ENCODE results near the gene EXD3. TPM values are rescaled to one million over a fixed set of nuclear protein-coding genes. Genes with fewer than 3 reads are reported as not detected.

Gene EXD3
- total RNA-seq, 1 donor from 2014 or later = 19.9 TPM

- H3K27ac Mint-ChIP-seq (ENCODE audit: unreplicated experiment) = no peak overlapping the region
- H3K4me1 Mint-ChIP-seq (ENCODE audit: unreplicated experiment) = peaks cover 9% of the 10 kb centered on the region
- H3K27me3 Mint-ChIP-seq (ENCODE audit: unreplicated experiment) = peaks cover 7% of the 10 kb centered on the region
- DNase-seq (ENCODE audit: low spot score) = no peak
- H3K9me3 Mint-ChIP-seq (ENCODE audit: unreplicated experiment) = no peaks in the 10 kb centered on the region
- no peak for TF ChIP-seq CTCF (IDR thresholded peaks at IDR 0.05; ENCODE audit: unreplicated experiment)
- no peaks in the 10 kb centered on the region for H3K36me3 Mint-ChIP-seq (ENCODE audit: low read depth, unreplicated experiment)
- no peak overlapping the region for H3K4me3 Mint-ChIP-seq (ENCODE audit: unreplicated experiment)
Observed at GRCh38 chr9:137309368-137310188, 113.4 kb downstream of the EXD3 start.

GRCh38 chr9:137308057-137308619 is 114.8 kb downstream of the EXD3 start:
- Mint-ChIP-seq H3K9me3 (ENCODE audit: unreplicated experiment) (no peaks in the 10 kb centered on the region), H3K4me3 (ENCODE audit: unreplicated experiment) (no peak overlapping the region), H3K4me1 (ENCODE audit: unreplicated experiment) (peaks cover 17% of the 10 kb centered on the region), H3K27ac (ENCODE audit: unreplicated experiment) (no peak overlapping the region), H3K27me3 (ENCODE audit: unreplicated experiment) (peaks cover 7% of the 10 kb centered on the region), H3K36me3 (ENCODE audit: low read depth, unreplicated experiment) (no peaks in the 10 kb centered on the region)
- DNase-seq (ENCODE audit: low spot score) = no peak
- TF ChIP-seq CTCF (IDR thresholded peaks at IDR 0.05; ENCODE audit: unreplicated experiment) = no peak

- Mint-ChIP-seq H3K9me3 (ENCODE audit: unreplicated experiment) (no peaks in the 10 kb centered on the region), H3K4me3 (ENCODE audit: unreplicated experiment) (no peak overlapping the region), H3K4me1 (ENCODE audit: unreplicated experiment) (peaks cover 19% of the 10 kb centered on the region), H3K27ac (ENCODE audit: unreplicated experiment) (no peak overlapping the region), H3K36me3 (ENCODE audit: low read depth, unreplicated experiment) (no peaks in the 10 kb centered on the region), H3K27me3 (ENCODE audit: unreplicated experiment) (peaks cover 7% of the 10 kb centered on the region)
- no peak for TF ChIP-seq CTCF (IDR thresholded peaks at IDR 0.05; ENCODE audit: unreplicated experiment)
- no peak for DNase-seq (ENCODE audit: low spot score)
Observed at GRCh38 chr9:137307255-137308056, 115.5 kb downstream of the EXD3 start.

- Mint-ChIP-seq H3K9me3 (ENCODE audit: unreplicated experiment) (no peaks in the 10 kb centered on the region), H3K4me1 (ENCODE audit: unreplicated experiment) (peaks cover 19% of the 10 kb centered on the region), H3K27me3 (ENCODE audit: unreplicated experiment) (peaks cover 7% of the 10 kb centered on the region), H3K4me3 (ENCODE audit: unreplicated experiment) (no peak overlapping the region), H3K27ac (ENCODE audit: unreplicated experiment) (peak overlapping the region; percentile 70), H3K36me3 (ENCODE audit: low read depth, unreplicated experiment) (no peaks in the 10 kb centered on the region)
- TF ChIP-seq CTCF (IDR thresholded peaks at IDR 0.05; ENCODE audit: unreplicated experiment) = no peak
- no peak for DNase-seq (ENCODE audit: low spot score)
Observed at GRCh38 chr9:137306850-137307254, 116.1 kb downstream of the EXD3 start.

Data from endothelial cell (in vitro differentiated cells).